Spleen (tissue), 11 donors: ENCODE measurements around the gene TOP1. TPM values are rescaled to one million over a fixed set of nuclear protein-coding genes. Genes with fewer than 3 reads are reported as not detected.

Experiments
- DNase-seq: peaks from one replicate; pipeline ENCODE4 v3.0.0-alpha.2; 2020
- H3K27ac ChIP-seq, 8 donors: fragments of 200-600 bp; sonication (generic) in 7 of 8; 1 replicate in 4 of 8; 2 replicates in 4 of 8; pipeline versions ENCODE4 v1.5.0 to v1.8.0; 2016 to 2021; ENCODE audit warnings: inconsistent platforms in 4 of 8, mild to moderate bottlenecking in 4 of 8, moderate library complexity in 1 of 8
- H3K27me3 ChIP-seq, 7 donors: fragments of 200-600 bp; sonication (generic) in 6 of 7; replicated peaks in 1 of 7; 1 replicate in 4 of 7; 2 replicates in 3 of 7; pipeline versions ENCODE4 v1.5.0 to v1.8.0; 2016 to 2021; ENCODE audit warnings: inconsistent platforms in 3 of 7, mild to moderate bottlenecking in 1 of 7
- H3K36me3 ChIP-seq, 6 donors: fragments of 200-600 bp; sonication (generic) in 5 of 6; 1 replicate in 4 of 6; 2 replicates in 2 of 6; pipeline versions ENCODE4 v1.5.0 to v1.8.0; 2016 to 2021; ENCODE audit warnings: inconsistent platforms in 2 of 6
- H3K4me1 ChIP-seq, 6 donors: fragments of 200-600 bp; sonication (generic) in 5 of 6; 1 replicate in 3 of 6; 2 replicates in 3 of 6; pipeline versions ENCODE4 v1.5.0 to v1.8.0; 2016 to 2021; ENCODE audit warnings: inconsistent platforms in 3 of 6
- H3K4me3 ChIP-seq, 8 donors: fragments of 200-600 bp; sonication (generic) in 7 of 8; 1 replicate in 4 of 8; 2 replicates in 4 of 8; pipeline versions ENCODE4 v1.5.0 to v1.8.0; 2016 to 2021; ENCODE audit warnings: inconsistent platforms in 4 of 8, mild to moderate bottlenecking in 4 of 8, moderate library complexity in 2 of 8
- H3K9me3 ChIP-seq, 8 donors: fragments of 200-600 bp; sonication (generic) in 7 of 8; 1 replicate in 4 of 8; 2 replicates in 4 of 8; pipeline versions ENCODE4 v1.5.0 to v1.8.0; 2016 to 2021; ENCODE audit warnings: inconsistent platforms in 4 of 8
- CTCF ChIP-seq, 11 experiments: fragments of 200-600 bp in 7 of 11; fragments of 450-650 bp in 4 of 11; sonication (generic) in 4 of 11; IDR thresholded peaks in 8 of 11; conservative IDR thresholded peaks in 3 of 11; 1 replicate in 7 of 11; 2 replicates in 4 of 11; pipeline versions ENCODE4 v1.4.0 to v1.8.0; 2016 to 2021; ENCODE audit warnings: antibody characterized with exemption in 11 of 11, inconsistent platforms in 4 of 11, mild to moderate bottlenecking in 1 of 11
- POLR2A ChIP-seq, 3 donors: fragments of 450-650 bp; IDR thresholded peaks; one replicate each; pipeline ENCODE4 v1.5.1; 2017; ENCODE audit warnings: antibody characterized with exemption in 3 of 3, mild to moderate bottlenecking in 1 of 3
- POLR2AphosphoS5 ChIP-seq, 3 donors: sonication (generic); formaldehyde crosslinking; IDR thresholded peaks; one replicate each; pipeline ENCODE4 v1.5.1; 2017; ENCODE audit warnings: antibody characterized with exemption in 3 of 3
- WGBS, 5 donors: extraction: QIAGEN DNeasy Blood & Tissue Kit in 3 of 5; methylation state at CpG; one replicate each; pipeline versions ENCODE4 v1.1.5 to v1.1.7; 2013 to 2018; 5-methylcytosine and 5-hydroxymethylcytosine counted together
- intact Hi-C: fragments of 100-400 bp; cut with DNase I; formaldehyde crosslinking; loops from one replicate; pipeline ENCODE4 v1.15.0; 2023; ENCODE audit warnings: low total_unique reads
- polyA plus RNA-seq, 3 donors: library from polyadenylated mRNA; stranded (reverse); fragments of 200-250 nt; gene quantifications; one replicate each; pipeline ENCODE4 v1.2.1, GENCODE V29; 2013
- total RNA-seq, 7 donors: library from RNA; depleted of rRNA in 3 of 7; stranded (reverse); fragments of >200 nt in 3 of 7; fragmentation: NEBNext Ultra II Directional in 4 of 7; extraction: Animal tissue kit (Norgen Biotek cat#: 25700) in 4 of 7; gene quantifications; one replicate each; pipeline versions ENCODE4 v1.1.0 to v1.2.1, GENCODE V29; 2016 to 2021
- donor health status: healthy with polysubstance abuse.
- donor health status: DM: no; HTN: no; CAD: no; lungs with moderate emphysema.
- donor health status: DM: no; HTN: no; CAD: no.
- donor health status: Bipolar disorder and iron deficiency.
- donor health status: healthy.
- donor health status: DM: no; HTN: no; CAD: no.
- donor health status: DM: yes; HTN: yes; CAD: no.

TOP1 gene
- total and polyA plus RNA-seq, 10 donors: 20.7 to 74.6 (median 44.8) TPM

- DNase-seq: no peak
- Histone ChIP-seq H3K4me1 (peaks cover 60 to 100% (median 98%) of the 10 kb centered on the region in 6 donors), H3K9me3 (no peaks in the 10 kb centered on the region), H3K4me3 (peak overlapping the region in 1 of 8 donors; percentile 98), H3K27me3 (peaks cover 0 to 3% (median 0%) of the 10 kb centered on the region in 7 donors), H3K36me3 (peaks cover 0 to 7% (median 0%) of the 10 kb centered on the region in 6 donors), H3K27ac (peak overlapping the region in 5 of 8 donors; percentile 80 to 98 (median 96))
- intact Hi-C loops: no loop called here
- no peak for TF ChIP-seq POLR2AphosphoS5 (IDR thresholded peaks at IDR 0.05)
- TF ChIP-seq CTCF (IDR thresholded peaks at IDR 0.05 in 8 of 11, conservative IDR thresholded peaks at IDR 0.05 in 3 of 11): no peak
- TF ChIP-seq POLR2A (IDR thresholded peaks at IDR 0.05): no peak
- 64 to 82% (median 72%) methylated on average over 2 of the region's 2 CpGs for WGBS, 5 donors
Observed at GRCh38 chr20:41143354-41143753, 114.7 kb downstream of the TOP1 start.

- TF ChIP-seq CTCF (IDR thresholded peaks at IDR 0.05 in 8 of 11, conservative IDR thresholded peaks at IDR 0.05 in 3 of 11) (no peak), POLR2A (IDR thresholded peaks at IDR 0.05) (no peak), POLR2AphosphoS5 (IDR thresholded peaks at IDR 0.05) (no peak)
- peaks cover 0 to 7% (median 0%) of the 10 kb centered on the region in 6 donors for H3K36me3 ChIP-seq
- peak overlapping the region in 7 of 8 donors; percentile 22 to 98 (median 58) for H3K27ac ChIP-seq
- intact Hi-C loops: no loop called here
- H3K4me3 ChIP-seq: no peak overlapping the region
- H3K9me3 ChIP-seq: no peaks in the 10 kb centered on the region
- peaks cover 58 to 100% (median 93%) of the 10 kb centered on the region in 6 donors for H3K4me1 ChIP-seq
- WGBS, 5 donors: 89 to 100% (median 96%) methylated on average over 2 of the region's 2 CpGs
- DNase-seq: no peak
- H3K27me3 ChIP-seq: no peaks in the 10 kb centered on the region
Observed at GRCh38 chr20:41145317-41145716, 116.7 kb downstream of the TOP1 start.

GRCh38 chr20:41145821-41146620 lies 117.4 kb downstream of the TOP1 start:
- DNase-seq: peak; percentile 78
- intact Hi-C loops: no loop called here
- peak overlapping the region in 1 of 8 donors; percentile 7 for H3K4me3 ChIP-seq

GRCh38 chr20:41147767-41148191 lies 119.2 kb downstream of the TOP1 start:
- TF ChIP-seq POLR2A (IDR thresholded peaks at IDR 0.05) (no peak), POLR2AphosphoS5 (IDR thresholded peaks at IDR 0.05) (peak in 1 of 3 donors; percentile 26)
- no peaks in the 10 kb centered on the region for H3K27me3 ChIP-seq
- 63 to 73% (median 72%) methylated on average over 8 of the region's 8 CpGs for WGBS, 5 donors
- peak; percentile 57 for DNase-seq
- intact Hi-C loops: no loop called here
- H3K27ac ChIP-seq: peak overlapping the region in 7 of 8 donors; percentile 22 to 98 (median 58)
- no peaks in the 10 kb centered on the region for H3K9me3 ChIP-seq
- peaks cover 60 to 100% (median 88%) of the 10 kb centered on the region in 6 donors for H3K4me1 ChIP-seq
- H3K4me3 ChIP-seq: no peak overlapping the region
- peaks cover 0 to 7% (median 0%) of the 10 kb centered on the region in 6 donors for H3K36me3 ChIP-seq

More at GRCh38 chr20:41145821-41146620, 117.4 kb downstream of the TOP1 start:
- Histone ChIP-seq H3K27ac (peak overlapping the region; percentile 35 to 98 (median 56)), H3K36me3 (peaks cover 0 to 7% (median 0%) of the 10 kb centered on the region in 6 donors), H3K27me3 (no peaks in the 10 kb centered on the region), H3K9me3 (no peaks in the 10 kb centered on the region), H3K4me1 (peaks cover 65 to 100% (median 93%) of the 10 kb centered on the region in 6 donors)
- TF ChIP-seq POLR2A (IDR thresholded peaks at IDR 0.05) (no peak), POLR2AphosphoS5 (IDR thresholded peaks at IDR 0.05) (peak; percentile 10 to 67 (median 43))
- 65 to 81% (median 77%) methylated on average over 9 to 12 of the region's 12 CpGs for WGBS, 5 donors

- 84 to 88% (median 86%) methylated on average over 5 of the region's 5 CpGs for WGBS, 5 donors
- Histone ChIP-seq H3K9me3 (no peaks in the 10 kb centered on the region), H3K27ac (peak overlapping the region in 3 of 8 donors; percentile 58 to 94 (median 91)), H3K4me1 (peaks cover 58 to 100% (median 88%) of the 10 kb centered on the region in 6 donors), H3K27me3 (no peaks in the 10 kb centered on the region), H3K4me3 (no peak overlapping the region), H3K36me3 (peaks cover 0 to 6% (median 0%) of the 10 kb centered on the region in 6 donors)
- intact Hi-C loops: no loop called here
- TF ChIP-seq POLR2A (IDR thresholded peaks at IDR 0.05) (no peak), POLR2AphosphoS5 (IDR thresholded peaks at IDR 0.05) (no peak), CTCF (IDR thresholded peaks at IDR 0.05 in 8 of 11, conservative IDR thresholded peaks at IDR 0.05 in 3 of 11) (no peak)
- DNase-seq: no peak
Observed at GRCh38 chr20:41148942-41149341, 120.3 kb downstream of the TOP1 start.
